Kidney tubule cell (primary cell): ENCODE measurements around the gene TRAPPC11.
"Not testable (repeated sequence)": the region's sequence is repeated elsewhere in the genome, so short reads cannot be mapped to it uniquely, and the experiment has no call there.

ENCODE experiments used
- DNase-seq: peaks from one replicate; pipeline ENCODE4 v3.0.0-alpha.2; 2018; ENCODE audit warnings: low spot score

TRAPPC11 gene

DNA sequence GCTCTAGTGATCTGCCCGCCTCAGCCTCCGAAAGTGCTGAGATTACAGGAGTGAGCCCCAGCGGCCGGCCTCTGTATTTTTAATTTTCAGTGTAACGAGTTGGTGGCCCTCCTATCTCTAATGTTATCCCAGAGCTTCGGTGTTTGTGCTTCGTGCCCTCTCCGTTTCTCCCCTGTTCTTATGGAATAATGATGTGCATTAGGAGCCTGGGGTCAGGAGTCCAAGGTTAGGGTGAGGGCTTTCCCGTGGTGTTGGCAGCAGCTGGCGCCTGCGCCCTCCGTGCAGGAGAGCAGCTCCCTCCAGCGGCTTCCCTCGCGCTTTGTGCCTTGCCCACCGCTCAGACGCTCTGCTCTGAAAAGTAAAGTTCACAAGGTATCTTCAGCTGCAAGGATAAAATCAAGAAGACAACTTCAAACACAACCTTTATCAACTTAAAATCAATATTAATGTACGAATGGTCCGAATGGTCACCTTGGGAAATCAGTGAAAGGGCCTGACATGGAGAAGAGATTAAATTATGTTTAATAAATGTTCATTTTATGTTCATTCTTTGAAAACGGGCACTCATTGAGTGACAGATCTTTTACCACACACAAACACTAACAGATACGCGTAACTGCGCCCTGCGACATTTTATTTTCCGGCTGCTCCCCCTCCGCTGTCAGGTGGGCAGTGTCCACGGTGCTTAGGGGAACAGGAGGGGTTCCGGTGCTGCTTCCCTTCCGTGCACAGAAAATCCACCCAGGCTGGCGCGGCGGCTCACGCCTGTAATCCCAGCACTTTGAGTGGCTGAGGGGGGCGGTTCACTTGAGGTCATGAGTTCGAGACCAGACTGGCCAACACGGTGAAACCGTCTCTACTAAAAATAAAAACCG, 62.4 kb downstream of the TRAPPC11 start:
- DNase-seq, result peak; percentile 61

DNA sequence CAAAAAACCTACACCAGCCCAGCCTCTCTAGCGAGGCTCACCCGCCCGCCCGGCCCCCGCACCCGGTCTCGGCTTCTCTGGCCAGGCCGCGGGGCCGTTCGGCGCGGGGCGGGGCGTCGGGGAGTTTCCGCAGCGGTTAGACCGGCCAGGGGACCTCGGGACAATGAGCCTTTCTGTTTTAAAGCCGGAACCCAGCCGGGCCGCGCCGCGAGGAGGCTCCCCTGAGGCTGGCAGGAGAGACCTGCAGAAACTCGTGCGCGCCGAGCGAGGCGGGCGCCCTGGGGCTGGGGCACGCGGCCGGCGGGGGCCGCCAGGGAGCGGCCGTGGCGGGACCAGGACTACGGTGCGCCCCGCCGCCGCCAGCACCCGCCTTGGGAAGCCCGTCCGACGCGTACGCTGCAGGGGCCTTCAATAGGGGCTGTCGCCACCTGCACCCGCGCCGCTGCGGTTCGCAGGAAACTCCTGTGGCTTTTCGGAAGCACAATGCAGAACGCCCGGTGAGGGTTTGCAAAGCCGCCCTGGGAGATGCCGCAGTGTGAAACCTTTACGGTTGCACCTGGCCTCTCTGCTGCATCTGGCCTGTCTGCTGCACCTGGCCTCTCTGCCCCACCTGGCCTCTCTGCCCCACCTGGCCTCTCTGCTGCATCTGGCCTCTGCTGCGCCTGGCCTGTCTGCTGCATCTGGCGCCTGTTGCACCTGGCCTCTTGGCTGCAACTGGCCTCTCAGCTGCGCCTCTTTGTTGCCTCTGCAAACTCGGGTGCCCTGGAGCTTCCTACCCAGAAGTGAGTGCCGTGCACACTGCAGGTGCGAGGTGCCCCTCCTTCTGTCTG, 63.9 kb downstream of the TRAPPC11 start:
- peak; percentile 56 for DNase-seq

DNA sequence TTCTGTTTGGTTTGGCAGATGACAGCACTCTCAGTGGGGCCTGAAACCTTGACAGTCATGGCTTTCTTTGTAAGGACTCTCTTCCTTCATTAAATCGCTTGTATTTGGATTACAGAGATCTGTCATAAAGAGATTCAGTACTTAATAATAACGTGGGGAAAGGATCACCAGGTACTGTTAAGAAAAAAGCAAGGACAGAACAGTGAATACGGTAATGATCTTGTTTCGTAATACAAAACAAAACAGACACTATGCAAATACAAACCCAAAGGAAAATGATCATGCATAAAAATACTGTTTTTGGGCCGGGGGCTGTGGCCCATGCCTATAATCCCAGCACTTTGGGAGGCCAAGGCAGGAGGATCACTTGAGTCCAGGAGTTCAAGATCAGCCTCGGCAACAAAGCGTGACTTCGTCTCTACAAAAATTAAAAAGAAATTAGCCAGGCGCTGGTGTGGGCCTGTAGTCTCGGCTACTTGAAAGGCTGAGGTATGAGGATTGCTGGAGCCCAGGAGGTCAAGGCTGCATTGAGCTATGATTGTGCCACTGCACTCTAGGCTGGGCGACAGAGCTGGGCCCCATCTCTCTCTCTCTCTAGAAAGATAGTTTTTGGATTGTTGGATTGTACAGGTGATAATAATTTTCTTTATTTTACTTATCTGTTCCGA, 64.6 kb downstream of the TRAPPC11 start:
- DNase-seq, result no peak

DNA sequence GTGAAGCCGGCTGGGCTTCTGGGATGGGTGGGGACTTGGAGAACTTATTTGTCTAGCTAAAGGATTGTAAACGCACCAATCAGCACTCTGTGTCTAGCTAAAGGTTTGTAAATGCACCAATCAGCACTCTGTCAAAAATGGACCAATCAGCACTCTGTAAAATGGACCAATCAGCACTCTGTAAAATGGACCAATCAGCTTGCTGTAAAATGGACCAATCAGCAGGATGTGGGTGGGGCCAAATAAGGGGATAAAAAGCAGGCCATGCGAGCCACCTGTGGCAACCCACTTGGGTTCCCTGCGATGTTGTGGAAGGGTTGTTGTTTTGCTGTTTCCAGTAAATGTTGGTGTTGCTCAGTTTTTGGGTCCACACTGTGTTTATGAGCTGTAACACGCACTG, 66.5 kb downstream of the TRAPPC11 start:
- DNase-seq, result not testable (repeated sequence)

DNA sequence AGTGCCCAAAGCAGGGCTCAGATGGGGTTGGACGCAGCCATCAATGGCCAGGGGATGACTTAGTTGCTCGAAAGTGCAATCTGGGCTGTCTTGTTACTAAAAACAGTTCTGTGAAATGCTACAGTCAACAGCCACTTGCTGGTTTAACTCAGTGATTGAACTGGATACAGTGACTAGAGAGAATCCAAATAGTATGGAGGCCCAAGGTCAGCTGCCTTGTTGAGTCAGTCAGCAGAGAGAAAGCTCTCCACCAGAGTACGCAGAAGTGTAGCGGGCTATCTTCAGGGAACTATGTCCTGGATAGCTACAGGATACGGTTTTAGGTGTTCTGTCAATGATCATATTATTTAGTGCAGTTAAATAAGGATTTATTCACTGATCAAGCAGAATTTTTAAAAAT, 68.4 kb downstream of the TRAPPC11 start:
- DNase-seq, result no peak

DNA sequence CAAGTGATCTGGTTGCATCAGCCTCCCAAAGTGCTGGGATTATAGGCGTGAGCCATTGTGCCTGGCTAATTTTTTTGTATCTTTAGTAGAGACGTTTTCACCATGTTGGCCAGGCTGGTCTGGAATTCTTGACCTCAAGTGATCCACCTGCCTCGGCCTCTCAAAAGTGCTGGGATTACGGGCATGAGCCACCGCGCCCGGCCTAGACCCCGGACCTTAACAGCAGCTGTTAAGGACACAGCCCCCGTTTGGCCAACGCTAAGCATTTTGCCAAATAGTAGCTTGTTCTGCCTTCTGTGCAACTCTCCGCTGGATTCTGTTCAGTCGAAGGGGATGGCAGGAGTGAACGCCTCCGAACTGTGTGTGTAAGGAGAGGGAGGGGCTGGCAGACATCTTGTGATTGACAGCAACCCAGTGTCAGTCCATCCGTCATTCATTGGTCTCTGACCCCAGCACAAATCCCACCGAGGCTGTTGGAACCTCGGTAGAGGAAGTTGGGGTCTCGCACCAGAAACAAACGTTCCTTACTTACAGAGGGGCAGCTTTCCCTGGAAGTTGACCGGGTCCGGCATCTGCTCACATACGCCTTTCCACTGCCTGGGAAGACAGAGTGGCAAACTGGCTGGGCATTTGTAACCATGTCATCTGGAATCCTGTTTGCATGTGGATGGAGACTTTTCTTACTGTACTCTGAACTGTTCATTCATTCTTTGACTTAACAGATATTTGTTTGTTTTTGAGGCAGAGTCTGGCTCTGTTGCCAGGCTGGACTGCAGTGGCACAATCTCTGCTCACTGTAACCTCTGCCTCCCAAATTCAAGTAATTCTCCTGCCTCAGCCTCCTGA, 69.4 kb downstream of the TRAPPC11 start:
- no peak for DNase-seq

DNA sequence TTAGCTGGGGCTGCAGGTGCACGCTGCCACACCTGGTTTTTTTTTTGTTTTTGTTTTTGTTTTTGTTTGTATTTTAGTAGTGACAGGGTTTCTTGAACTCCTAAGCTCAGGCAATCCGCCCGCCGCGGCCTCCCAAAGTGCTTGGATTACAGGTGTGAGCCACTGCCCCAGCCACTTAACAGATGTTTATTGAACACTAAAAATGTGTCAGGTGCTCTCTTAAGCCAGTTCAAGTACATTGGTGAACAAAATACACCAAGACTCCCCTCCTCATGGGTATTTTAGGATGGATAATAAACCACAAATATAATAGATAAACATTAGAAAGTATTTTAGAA, 69.9 kb downstream of the TRAPPC11 start:
- DNase-seq, result no peak

DNA sequence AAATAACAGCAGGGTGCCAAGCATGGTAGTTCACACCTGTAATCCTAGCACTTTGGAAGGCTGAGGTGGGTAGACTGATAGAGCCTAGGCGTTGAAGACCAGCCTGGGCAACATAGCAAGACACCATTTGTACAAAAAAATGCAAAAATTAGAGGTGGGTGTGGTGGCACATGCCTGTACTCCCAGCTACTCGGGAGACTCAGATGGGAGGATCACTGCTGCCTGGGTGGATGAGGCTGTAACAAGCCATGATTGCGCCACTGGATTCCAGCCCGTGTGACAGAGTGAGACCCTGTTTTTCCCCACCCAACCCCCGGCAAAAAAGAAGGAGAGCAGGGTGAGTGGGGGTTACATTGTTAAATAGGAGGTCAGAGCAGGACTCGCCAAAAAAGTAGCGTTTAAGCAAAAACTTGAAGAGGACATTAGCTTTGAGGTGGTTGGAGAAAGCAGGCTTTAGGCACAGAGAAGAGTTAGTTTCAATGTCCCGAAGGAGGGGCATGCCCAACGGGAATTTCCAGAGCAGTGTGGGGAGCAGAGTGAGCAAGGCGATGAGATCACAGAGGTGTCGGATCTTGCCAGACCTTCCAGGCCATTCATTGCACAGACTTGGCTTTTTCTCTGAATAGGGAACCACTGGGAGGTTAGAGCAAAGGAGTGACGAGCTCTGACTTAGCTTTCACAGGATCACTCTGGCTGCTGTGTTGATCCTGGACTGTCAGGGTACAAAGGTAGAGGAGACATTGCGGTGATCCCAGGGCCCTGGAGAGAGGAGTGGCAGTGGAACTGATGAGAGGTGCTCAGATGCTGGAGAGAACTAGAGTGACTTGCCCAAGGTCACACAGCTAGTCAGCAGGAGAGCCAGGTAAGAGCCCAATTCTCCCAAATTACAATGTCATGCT, 70.6 kb downstream of the TRAPPC11 start:
- DNase-seq, result peak; percentile 88

DNA sequence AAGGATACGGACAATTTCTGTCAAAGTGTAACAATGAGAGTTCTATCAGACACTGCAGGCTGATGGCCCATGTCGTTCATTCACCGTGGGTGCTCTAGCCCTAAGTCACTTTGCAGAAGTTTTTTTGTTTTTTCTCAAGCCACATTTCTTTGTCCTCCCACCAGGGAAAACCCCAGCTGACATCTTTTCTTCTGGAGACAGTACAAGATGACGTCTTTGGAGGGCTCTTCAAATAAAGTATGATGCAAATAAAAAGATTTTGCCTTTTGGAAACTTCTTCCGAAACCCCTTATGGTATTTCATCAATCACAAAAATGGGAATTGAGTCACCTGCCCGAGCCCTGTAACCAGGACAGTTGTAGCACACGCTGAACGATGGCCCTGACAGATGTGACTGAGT, 73.2 kb downstream of the TRAPPC11 start:
- no peak for DNase-seq

DNA sequence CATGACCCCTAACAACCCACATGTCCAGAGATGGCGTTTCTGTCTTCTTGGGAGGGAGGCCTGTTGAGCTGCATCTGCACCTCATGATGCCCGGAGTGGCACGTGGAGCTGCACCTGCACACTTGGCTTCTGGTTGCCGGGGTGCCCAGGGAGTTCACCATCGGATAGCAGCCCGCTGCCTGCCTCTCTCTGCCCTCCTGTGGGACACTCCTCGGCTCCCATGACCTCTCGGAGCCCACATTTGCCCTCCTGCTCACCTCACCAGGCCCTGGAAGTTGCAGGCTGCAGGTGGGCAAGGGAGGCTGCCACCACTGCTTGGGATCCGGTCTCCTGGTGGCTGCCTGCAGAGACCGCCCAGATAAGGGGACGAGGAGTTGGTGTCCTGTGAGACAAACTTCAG, 74.1 kb downstream of the TRAPPC11 start:
- no peak for DNase-seq

DNA sequence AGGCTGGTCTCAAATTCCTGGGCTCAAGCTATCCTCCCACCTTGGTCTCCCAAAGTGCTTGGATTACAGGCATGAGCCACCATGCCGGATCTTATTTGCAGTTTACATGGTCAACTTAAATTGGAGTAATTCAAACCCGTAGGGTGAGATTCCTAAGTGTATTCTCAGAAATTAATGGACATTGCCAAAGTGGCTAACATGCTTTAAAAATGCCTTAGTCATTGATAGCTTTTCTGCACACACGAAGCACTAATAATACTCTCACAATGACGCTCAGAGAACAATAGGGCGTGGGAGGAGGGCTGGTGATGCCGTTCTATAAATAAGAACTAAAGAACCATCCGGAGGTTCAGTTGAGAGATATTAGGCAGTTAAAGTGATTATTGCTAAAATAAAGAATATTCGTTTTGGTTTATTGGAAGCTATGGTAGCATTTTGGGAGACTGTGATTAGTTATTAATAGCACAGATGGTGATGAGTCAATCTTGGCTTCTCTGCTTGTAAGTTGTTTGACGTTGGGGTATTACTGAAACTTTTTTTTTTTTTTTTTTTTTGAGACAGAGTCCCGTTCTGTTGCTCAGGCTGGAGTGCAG, 79.1 kb downstream of the TRAPPC11 start:
- DNase-seq, result peak; percentile 75

DNA sequence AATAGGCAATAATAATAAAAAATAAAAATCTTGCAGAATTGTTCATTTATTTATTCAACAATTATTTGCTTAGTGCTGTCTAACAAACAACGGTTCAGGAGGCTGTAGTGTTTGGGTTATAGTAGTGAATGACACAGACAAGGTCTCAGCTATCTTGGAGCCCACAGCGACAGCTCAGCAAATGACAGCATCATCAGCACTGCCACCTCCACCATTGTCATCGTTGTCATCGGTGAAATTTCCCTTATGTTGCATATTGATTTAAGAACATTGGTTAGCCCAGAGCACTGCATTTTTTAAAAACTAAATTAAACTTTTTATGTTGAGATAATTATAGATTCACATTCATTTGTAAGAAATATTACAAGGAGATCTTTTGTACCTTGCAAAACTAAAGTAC, 79.9 kb downstream of the TRAPPC11 start:
- no peak for DNase-seq

DNA sequence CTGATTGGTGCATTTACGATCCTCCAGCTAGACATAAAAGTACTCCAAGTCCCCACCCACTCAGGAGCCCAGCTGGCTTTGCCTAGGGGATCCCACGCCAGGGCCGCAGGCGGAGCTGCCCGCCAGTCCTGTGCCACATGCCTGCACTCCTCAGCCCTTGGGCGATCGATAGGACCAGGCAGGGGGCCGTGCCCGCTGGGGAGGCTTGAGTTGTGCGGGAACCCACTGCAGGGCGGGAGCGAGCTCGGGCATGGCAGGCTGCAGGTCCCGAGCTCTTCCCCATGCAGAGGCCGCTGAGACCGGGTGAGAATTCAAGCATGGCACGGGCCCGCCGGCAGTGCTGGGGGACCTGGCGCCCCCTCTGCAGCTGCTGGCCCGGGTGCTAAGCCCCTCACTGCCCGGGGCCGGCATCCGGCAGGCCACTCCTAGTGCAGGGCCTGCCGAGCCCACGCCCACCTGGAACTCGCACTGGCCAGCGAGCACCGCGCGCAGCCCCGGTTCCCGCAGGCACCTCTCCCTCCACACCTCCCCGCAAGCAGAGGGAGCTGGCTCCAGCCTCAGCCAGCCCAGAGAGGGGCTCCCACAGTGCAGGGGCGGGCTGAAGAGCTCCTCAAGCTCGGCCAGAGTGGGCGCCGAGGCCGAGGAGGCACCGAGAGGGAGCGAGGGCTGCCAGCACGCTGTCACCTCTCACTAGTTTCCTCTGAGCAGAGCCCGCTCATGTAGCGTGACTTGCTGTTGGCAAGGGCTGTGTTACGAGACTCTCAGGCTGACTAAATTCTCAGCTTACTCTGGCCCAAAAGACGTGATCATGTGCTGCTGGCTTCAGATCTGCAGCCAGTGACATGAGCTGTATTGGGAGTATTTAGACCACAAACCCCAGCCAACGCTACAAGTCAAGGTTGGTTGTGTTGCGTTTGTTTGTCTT, 87.5 kb downstream of the TRAPPC11 start:
- peak; percentile 96 for DNase-seq

DNA sequence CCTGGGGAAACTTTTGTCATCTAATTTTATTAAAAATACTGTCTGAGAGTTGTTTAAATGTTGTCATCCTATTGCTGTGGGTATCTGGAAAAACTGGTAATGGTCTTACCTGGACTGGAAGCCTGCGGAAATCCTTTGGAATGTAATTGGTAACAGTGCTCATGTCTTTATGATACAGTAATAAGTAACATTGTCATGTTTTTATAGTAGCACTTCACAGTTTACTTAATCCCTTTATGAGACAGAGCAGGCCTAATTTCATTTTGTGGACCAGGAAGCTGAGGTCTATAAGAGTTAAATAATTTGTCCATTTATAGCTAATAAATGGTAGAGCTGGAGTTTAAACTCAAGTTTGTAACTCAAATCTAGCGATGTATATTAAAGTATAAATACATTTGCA, 88.3 kb downstream of the TRAPPC11 start:
- DNase-seq, result no peak

DNA sequence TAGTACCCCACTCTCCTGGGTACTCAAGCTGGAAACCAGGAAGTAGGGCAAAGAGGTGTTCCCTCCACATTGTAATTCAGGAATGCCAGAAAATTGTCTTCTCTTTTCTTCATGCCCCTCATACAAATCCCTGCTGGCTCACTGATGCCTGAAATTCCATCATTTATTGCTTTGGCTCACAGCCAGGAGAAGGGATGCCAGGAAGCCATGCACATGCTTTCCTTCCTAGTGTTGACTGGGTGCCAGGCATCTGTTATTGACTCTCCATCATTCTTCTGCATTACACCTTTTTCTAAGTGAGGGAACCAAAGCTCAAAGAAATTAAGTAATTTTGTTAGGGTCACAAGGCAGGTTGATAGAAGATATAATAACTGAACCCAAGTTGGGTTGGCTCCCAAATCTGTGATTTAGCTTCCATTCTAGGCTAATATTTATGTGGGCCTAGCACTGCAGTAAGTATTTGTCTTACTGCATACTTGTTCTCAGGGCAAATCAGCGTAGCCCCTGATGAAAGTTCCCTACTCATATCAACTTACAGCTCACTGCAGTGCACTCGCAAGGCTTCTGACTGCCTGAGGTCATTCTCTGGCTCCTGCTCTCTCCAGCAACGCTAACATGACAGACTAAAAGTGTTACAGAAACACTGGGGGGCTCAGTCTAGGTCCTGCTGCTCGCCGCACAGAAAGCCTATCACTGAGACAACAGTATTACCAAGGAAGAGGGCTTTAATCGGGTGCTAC, 89.0 kb downstream of the TRAPPC11 start:
- peak; percentile 88 for DNase-seq

DNA sequence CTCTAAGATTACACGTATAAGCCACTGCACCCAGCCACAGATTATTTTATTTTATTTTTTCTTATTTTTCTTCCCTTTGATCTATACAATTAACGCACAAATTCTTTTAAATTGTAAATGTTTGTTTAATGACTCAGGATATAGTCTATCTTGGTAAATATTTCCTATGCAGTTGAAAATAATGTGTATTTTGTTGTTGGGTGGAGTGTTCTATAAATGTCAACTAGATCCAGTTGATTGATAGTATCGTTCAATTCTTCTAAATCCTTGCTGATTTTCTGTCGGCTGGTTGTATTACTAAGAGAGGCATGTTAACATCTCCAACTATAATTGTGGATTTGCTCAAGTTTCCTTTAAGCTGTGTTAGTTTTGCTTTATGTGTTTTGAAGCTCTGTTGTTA, 92.0 kb downstream of the TRAPPC11 start:
- DNase-seq, result no peak

DNA sequence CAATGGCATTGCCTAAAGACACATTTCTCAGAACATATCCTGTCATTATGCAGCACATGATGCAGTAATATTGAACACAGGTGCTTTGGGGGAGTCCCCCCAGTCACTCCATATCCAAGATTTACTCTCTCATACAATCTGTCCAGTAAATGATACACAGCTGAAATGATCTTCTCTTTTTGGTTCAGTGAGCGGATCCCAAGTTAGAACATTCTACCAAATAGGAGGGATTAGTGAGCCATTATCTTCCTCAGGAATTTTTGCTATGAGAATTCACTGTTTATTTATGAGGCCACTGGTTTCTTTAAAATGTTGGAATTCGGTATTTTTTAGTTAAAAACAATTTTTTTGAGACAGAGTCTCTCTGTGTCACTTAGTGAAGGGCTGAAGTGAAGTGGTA, 96.5 kb downstream of the TRAPPC11 start:
- peak; percentile 49 for DNase-seq

DNA sequence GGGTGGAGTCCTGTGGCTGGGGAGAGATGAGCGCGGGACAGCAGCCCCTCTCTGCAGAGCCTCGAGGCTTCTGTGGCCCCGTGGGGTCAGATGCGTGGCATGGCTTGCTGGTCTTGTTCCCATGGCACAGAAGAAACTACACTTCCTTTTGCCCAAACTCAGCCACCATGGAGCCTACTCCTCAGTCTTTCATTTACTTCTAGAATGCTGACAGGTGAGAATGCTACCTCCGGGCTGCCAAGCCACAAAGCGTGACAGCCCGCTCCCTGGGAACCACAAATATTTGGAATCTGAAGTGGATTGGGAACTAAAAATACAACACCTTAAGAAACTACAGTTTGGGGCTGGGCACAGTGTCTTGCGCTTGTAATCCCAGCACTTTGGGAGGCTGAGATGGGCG, 98.0 kb downstream of the TRAPPC11 start:
- DNase-seq, result peak; percentile 83
